Measurements from ENCODE around the gene IQGAP3. TPM values are rescaled to one million over a fixed set of nuclear protein-coding genes. Genes with fewer than 3 reads are reported as not detected.
"Not testable (repeated sequence)": the region's sequence is repeated elsewhere in the genome, so short reads cannot be mapped to it uniquely, and the experiment has no call there.

The IQGAP3 gene
- total RNA-seq, 1 donor from 2014 or later: 9.8 TPM

GRCh38 chr1:156612666-156613065, 40.3 kb upstream of the IQGAP3 start:
- no peak for TF ChIP-seq CTCF (IDR thresholded peaks at IDR 0.05)
- no peak overlapping the region for H3K27ac Mint-ChIP-seq (ENCODE audit: unreplicated experiment)
- no peak overlapping the region for H3K4me3 Mint-ChIP-seq (ENCODE audit: unreplicated experiment)
- H3K9me3 Mint-ChIP-seq (ENCODE audit: low read depth): no peaks in the 10 kb centered on the region
- H3K4me1 Mint-ChIP-seq (ENCODE audit: low read depth): peaks cover 21% of the 10 kb centered on the region
- DNase-seq (ENCODE audit: low spot score): no peak
- no peaks in the 10 kb centered on the region for H3K36me3 Mint-ChIP-seq (ENCODE audit: low read depth)
- H3K27me3 Mint-ChIP-seq (ENCODE audit: low read depth): peaks cover 12% of the 10 kb centered on the region

DNA sequence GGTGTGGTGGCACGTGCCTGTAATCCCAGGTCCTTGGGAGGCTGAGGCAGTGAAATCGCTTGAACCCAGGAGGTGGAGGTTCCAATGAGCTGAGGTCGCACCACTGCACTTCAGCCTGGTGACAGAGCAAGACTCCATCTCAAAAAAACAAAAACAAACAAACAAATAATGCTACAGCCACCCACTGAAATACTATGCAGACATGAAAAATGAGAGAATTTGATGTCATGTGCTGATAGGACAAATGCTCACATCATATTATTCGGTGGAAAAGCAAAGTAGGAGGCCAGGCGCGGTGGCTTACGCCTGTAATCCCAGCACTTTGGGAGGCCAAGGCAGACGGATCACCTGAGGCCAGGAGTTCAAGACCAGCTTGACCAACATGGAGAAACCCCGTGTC, 37.7 kb upstream of the IQGAP3 start:
- H3K27ac Mint-ChIP-seq (ENCODE audit: unreplicated experiment): not testable (repeated sequence)

DNA sequence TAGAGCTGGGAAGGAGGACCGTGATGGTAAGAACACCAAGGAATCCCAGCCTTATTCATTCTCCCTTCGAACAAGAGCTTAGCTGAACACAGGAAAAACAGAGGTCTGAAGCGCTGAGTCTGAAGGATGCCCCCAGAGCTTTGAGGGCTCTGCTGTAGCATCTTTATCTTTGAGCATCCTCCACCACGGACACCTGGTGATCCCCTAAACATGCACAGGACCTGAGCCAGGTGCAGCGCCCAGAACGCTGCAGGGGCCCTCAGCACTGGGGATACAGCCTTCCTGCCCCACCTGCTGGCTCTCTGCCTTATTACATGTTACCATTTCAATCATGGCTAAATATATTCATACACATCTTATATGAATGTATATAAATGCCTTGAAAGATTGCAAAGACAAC, 36.6 kb upstream of the IQGAP3 start:
- Mint-ChIP-seq H3K4me3 (ENCODE audit: unreplicated experiment) (no peak overlapping the region), H3K27ac (ENCODE audit: unreplicated experiment) (no peak overlapping the region), H3K9me3 (ENCODE audit: low read depth) (no peaks in the 10 kb centered on the region), H3K36me3 (ENCODE audit: low read depth) (no peaks in the 10 kb centered on the region), H3K4me1 (ENCODE audit: low read depth) (peaks cover 2% of the 10 kb centered on the region), H3K27me3 (ENCODE audit: low read depth) (peaks cover 12% of the 10 kb centered on the region)
- TF ChIP-seq CTCF (IDR thresholded peaks at IDR 0.05): peak; percentile 80
- no peak for DNase-seq (ENCODE audit: low spot score)

More for the DNA sequence above, 37.7 kb upstream of the IQGAP3 start:
- H3K4me3 Mint-ChIP-seq (ENCODE audit: unreplicated experiment); H3K36me3 Mint-ChIP-seq (ENCODE audit: low read depth); H3K9me3 Mint-ChIP-seq (ENCODE audit: low read depth); H3K4me1 Mint-ChIP-seq (ENCODE audit: low read depth); DNase-seq (ENCODE audit: low spot score): not testable (repeated sequence)
- peaks cover 12% of the 10 kb centered on the region for H3K27me3 Mint-ChIP-seq (ENCODE audit: low read depth)

DNA sequence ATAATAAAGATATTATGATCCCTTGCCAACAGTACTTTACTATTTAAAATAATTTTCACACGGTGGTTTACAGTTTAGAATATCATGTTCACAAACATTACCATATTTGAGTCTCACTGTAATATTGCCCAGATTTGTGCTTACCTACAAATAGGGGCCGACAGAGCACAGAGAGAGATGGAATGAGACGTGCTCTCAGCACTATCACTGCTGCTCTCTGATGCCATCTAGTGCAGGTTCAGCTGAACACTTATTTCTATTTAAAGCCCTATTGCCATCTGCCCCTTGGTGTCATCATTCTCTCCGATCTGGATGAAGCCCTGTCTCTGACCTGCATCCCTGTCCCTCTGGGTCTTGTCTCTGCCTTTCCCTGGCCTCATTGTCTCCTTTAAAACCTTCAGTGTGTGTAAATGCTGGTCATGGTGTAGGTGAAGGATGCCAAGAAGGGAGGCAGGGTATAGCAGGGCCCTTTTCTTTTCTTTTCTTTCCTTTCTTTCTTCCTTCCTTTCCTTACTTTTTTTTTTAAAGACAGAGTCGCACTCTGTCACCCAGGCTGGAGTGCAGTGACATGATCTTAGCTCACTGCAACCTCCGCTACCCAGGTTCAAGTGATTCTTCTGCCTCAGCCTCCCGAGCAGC, 35.8 kb upstream of the IQGAP3 start:
- no peak overlapping the region for H3K27ac Mint-ChIP-seq (ENCODE audit: unreplicated experiment)
- H3K9me3 Mint-ChIP-seq (ENCODE audit: low read depth): no peaks in the 10 kb centered on the region
- H3K4me3 Mint-ChIP-seq (ENCODE audit: unreplicated experiment): no peak overlapping the region
- no peak for DNase-seq (ENCODE audit: low spot score)
- H3K4me1 Mint-ChIP-seq (ENCODE audit: low read depth): peaks cover 2% of the 10 kb centered on the region
- peak; percentile 89 for TF ChIP-seq CTCF (IDR thresholded peaks at IDR 0.05)
- H3K36me3 Mint-ChIP-seq (ENCODE audit: low read depth): no peaks in the 10 kb centered on the region
- H3K27me3 Mint-ChIP-seq (ENCODE audit: low read depth): peaks cover 12% of the 10 kb centered on the region

DNA sequence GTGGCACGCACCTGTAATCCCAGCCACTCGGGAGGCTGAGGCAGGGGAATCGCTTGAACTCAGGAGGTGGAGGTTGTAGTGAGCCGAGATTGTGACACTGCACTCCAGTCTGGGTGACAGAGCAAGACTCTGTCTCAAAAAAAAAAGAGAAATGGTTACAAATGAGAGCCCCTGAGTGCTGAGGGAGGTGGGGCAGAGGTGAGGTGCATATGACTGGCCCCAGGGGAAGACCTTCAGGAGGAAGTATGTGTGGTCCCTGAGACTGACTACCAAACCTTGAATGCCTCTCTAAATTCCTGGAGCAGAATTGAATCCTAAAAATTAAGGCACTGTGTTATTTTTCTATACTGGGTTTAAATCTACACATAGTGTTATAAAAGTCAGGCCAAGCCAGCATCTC, 35.0 kb upstream of the IQGAP3 start:
- H3K4me3 Mint-ChIP-seq (ENCODE audit: unreplicated experiment); H3K36me3 Mint-ChIP-seq (ENCODE audit: low read depth); DNase-seq (ENCODE audit: low spot score); H3K27me3 Mint-ChIP-seq (ENCODE audit: low read depth); H3K9me3 Mint-ChIP-seq (ENCODE audit: low read depth); H3K4me1 Mint-ChIP-seq (ENCODE audit: low read depth); H3K27ac Mint-ChIP-seq (ENCODE audit: unreplicated experiment): not testable (repeated sequence)

GRCh38 chr1:156602557-156602993, 30.2 kb upstream of the IQGAP3 start:
- peaks cover 2% of the 10 kb centered on the region for H3K36me3 Mint-ChIP-seq (ENCODE audit: low read depth)
- H3K4me1 Mint-ChIP-seq (ENCODE audit: low read depth): peaks cover 22% of the 10 kb centered on the region
- H3K27me3 Mint-ChIP-seq (ENCODE audit: low read depth): no peaks in the 10 kb centered on the region
- no peak for DNase-seq (ENCODE audit: low spot score)
- H3K4me3 Mint-ChIP-seq (ENCODE audit: unreplicated experiment): no peak overlapping the region
- H3K27ac Mint-ChIP-seq (ENCODE audit: unreplicated experiment): no peak overlapping the region
- TF ChIP-seq CTCF (IDR thresholded peaks at IDR 0.05): peak; percentile 72
- no peaks in the 10 kb centered on the region for H3K9me3 Mint-ChIP-seq (ENCODE audit: low read depth)
